Mucosa of gallbladder (tissue), 1 donor: ENCODE measurements around the gene TMEM184C. TPM values are rescaled to one million over a fixed set of nuclear protein-coding genes. Genes with fewer than 3 reads are reported as not detected.

Experiments
- DNase-seq: peaks from one replicate; pipeline ENCODE4 v3.0.0-alpha.2; 2020; ENCODE audit warnings: low spot score
- total RNA-seq: library from RNA; stranded (reverse); gene quantifications from one replicate; pipeline ENCODE4 v1.2.1, GENCODE V29; 2021
- donor health status: DM: no; HTN: no; CAD: no.

TMEM184C gene
- total RNA-seq, 1 donor from 2014 or later: 45.5 TPM

DNA sequence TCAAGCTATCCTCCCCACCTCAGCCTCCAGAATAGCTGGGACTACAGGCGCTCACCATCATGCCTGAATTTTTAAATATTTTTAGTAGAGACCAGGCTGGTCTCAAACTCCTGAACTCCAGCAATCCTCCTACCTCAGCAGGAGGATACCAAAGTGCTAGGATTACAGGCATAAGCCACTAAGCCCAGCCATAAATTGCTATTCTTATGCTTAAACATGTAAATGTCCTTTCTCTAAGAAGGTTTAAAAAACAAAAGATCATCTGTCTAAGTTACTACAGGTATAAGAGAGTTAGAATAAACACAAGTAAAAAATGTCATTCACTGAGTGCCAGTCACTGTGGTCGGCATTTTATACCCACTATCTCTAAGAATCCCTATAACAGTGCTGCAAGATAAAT lies 38.4 kb downstream of the TMEM184C start:
- no peak for DNase-seq

DNA sequence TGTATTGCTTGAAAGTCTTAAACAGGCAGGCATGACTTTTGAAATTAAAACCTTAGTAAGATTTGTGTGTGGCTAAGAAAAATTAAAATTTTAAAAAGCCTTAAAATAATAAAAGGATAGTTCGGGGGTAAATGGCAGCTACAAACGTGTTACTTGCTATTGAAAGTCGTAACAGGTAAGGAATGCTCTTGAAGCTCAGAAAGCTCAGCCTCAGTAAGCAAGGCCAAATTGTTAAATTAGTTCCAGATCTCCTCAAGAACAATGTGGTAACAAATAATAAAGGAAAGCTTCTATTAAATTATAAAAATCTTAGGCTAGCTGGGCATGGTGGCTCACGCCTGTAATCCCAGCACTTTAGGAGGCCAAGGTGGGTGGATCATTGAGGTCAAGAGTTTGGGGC lies 41.3 kb downstream of the TMEM184C start:
- DNase-seq: no peak

DNA sequence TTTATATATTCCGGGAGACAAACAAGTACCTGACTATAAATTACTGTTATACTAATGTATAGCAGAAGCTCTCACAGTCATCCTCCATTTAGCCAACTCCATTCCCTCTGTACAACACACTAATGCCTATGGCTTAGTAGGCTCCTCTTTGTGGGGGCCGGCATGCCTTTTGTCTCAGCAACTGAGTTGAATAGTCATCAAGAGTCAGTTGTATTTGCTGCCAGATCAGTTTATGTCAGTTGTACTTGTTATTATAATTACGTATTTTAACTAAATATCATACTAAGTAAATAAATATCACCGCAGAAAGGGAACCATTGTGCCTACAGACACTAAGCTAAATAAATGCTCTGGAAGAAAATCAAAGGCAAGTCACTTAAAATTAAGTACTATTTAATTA lies 56.9 kb downstream of the TMEM184C start:
- DNase-seq: no peak

DNA sequence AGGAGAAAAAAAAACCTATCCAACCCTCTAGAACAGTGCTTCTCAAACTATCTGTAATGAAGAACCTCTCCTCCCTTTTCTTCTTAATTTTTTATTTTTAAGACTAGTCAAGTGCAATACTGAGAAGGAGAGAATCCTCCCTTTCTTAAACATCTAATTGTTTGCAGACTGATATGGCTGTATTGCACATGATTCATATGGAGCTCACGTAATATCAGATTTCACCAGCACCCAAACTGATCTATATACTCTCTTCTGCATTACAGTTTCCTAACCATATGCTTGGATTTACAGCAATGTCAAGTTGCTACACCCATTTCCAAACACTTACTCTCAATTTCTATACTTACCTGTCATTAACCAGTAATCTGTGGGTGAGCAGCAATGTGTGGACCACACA lies 57.3 kb downstream of the TMEM184C start:
- no peak for DNase-seq

DNA sequence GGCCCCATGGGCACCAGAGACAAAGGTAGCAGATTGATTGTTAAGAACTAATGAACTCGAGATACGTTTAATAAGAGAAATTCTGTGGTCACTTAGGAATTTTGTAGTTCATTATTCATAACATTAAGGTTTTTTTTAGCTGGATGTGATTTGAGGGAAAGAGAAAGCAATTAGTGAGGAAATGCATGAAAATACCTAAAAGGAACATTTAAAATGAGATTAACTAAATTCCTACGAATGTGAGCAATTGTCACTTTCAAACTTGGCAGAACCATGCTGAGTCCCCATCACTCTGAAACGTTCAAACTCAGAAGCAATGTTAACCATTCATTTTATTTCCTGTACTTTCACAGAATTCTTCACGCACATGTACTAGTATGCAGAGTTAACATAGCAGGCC lies 60.9 kb downstream of the TMEM184C start:
- no peak for DNase-seq

DNA sequence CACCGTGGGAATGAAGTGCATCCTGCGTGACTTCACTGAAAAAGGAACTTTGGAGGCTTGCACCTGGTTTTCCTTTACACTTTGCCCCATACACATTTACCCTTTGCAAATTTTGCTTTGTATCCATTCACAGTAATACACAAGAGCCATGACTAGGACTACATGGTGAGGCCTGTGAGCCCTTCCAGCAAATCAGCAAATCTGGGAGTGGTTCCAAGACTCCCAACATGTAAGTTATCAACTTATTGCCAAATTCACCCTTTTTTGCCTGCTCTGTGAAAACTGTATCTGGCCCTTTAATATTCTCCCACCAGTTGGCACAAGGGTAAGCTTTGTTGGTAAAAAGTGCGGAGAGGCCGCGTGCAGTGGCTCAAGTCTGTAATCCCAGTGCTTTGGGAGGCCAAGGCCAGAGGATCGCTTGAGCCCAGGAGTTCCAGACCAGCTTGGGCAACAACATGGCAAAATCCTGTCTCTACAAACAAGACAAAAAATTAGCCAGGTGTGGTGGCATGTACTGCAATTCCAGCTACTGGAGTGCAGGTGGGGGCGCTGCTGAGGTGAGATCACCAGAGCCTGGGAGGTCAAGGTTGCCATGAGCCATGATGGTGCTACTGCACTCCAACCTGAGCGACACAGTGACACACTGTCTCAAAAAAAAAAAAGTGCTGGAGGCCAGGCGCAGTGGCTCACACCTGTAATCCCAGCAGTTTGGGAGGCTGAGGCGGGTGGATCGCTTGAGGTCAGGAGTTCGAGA lies 61.8 kb downstream of the TMEM184C start:
- DNase-seq: no peak

DNA sequence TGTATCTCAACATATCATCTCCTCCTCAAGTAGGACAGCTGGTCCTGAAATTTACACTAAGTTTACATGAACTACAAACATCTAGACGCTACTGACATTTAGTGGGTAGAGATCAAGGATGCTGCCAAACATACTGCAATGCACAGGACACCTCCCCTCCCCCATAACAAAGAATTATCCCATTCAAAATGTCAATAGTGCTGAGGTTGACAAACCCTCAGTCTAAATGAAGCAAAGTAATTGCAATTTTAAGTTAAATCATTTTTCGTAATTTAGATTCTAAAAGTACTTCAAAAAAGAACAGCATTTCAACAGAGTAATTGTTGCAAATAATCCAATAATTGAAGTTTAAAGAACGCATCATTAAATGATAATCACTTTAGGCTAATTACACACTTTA lies 65.6 kb downstream of the TMEM184C start:
- no peak for DNase-seq

DNA sequence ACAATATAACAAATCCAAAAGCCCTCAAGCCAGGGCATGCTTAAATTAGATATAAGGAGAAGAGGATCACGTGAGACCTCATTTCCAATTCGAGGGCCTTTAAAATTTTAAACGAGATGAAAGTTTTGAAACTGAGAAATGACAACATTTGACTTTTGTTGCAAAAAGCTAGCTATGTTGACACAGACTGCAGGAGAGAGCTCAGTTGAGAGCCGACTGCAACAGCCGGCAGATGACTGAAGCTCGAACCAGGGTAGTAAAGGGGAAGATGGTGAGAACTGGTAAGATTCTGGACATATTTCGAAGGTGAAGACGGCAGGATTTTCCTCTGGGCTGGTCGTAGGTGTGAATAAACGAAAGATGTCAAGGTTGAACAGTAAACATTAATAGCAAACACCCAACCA lies 66.0 kb downstream of the TMEM184C start:
- no peak for DNase-seq

DNA sequence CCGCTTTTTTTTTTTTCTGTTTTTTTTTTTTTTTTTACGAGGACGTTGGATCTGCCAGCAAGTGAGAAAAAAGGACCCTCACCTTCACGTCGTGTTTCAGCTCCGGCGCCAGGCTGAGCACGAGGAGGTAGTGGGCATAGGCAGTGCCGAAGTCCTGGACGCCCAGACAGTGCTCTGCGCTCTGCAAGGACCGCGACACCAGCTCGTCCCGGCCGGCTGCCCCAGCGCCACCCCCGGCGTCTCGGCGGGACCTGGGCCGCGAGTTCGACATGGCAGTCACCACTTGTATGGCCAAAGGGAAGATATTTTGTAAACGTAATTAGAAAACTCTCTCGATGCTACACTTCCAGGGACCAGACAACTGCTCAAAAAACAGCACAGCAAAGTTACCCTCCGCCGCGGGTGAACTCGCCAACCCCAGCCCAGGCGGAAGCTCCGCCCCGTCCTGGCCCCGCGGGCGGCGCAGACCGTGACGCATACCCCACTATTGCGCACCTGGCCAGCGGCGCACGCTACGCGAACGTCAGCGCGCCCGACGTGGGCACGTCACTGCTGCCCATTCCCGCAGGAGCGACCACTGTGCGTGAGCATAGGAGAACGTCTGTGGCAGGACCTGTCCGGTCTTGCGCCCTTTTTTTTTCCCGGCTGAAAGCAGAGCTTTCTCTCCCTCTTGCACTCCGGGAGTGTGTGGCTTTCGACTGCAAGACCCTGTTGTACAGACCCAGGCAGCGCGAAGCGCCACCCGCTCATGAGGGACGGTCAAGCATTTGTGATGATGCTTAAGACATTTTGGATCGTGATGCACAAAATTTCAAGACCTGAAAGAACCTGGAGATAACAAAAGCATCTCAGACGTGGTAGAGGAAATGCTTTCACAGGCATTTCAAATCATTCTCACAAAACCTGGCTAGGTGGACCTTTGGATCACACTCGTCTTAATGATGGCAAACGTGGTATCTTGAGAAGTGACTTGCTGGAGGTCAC lies 66.8 kb downstream of the TMEM184C start, which contains the start of gene PRMT9:
Gene PRMT9, minus strand, starts transcription at position 447 of the 984 bp plus-strand sequence. Its CDS starts 176 bp downstream, at position 271.
- peak; percentile 91 for DNase-seq

DNA sequence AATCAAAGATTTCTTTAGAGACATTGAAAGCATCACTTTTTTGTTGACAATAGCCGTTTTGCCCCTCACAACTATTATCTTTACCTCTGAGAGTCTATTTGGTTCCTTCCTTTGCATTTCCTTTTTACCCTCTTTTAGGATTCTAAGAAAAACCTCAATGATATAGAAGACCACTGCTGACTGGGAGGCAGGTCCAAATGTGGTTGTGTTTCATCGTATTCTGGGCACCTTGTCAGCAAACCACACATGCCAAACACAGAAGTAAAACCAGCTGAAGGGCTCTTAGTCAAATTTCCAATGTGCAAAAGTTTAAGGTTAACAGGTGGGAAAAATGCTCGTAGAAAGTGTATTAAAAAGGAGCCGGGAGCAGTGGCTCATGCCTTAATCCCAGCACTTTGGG lies 71.9 kb downstream of the TMEM184C start:
- DNase-seq: no peak

DNA sequence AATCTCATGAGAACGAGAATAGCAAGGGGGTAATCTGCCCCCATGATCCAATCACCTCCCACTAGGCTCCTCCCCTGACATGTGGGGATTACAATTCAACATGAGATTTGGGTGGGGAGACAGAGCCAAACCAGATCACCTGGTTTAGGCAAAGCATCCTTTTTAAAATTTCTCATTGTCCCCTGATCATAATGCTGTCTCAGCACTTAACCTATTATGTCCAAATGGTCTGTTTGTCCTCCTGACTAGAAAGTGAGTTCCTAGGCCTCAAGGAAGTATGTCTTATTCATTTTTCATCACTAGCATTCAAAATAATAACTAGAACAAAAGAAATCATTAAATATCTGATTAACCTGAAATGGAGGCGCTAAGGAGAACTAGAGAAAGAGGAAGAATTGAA lies 74.6 kb downstream of the TMEM184C start:
- DNase-seq: no peak

DNA sequence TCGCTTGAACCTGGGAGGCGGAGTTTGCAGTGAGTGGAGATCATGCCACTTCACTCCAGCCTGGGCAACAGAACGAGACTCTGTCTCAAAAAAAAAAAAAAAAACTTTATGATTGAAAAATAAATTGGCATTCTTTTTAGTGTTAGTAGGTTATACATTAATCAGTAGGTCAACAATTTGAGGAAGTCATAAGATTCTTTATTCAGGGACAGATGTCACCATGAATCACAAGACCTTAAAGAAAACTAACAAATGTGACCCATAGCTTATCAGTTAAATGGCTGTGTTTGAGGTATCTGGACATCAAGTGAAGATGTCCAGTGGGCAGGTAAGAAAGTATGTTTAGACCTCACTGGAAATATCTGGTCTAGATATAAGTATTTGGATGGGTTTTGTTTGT lies 76.0 kb downstream of the TMEM184C start:
- DNase-seq: no peak

DNA sequence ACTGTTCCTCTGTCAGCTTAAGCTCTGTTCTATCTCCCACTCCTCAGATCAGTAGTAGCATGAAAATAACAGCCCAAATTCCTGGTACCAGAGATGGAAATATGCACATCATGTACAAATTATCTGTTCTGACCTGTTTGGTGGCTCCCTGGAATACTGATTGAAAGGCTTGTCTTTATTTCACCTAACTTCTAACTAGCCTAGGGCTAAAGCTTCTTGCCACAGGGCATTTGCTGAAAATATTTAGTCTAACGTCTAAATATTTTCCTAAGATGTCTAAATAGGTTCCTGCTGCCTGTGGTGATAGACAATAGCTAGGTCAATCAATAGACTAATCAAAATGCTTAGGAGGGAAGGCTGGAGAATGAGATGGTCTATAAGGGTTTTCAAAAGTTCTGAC lies 79.7 kb downstream of the TMEM184C start:
- no peak for DNase-seq

DNA sequence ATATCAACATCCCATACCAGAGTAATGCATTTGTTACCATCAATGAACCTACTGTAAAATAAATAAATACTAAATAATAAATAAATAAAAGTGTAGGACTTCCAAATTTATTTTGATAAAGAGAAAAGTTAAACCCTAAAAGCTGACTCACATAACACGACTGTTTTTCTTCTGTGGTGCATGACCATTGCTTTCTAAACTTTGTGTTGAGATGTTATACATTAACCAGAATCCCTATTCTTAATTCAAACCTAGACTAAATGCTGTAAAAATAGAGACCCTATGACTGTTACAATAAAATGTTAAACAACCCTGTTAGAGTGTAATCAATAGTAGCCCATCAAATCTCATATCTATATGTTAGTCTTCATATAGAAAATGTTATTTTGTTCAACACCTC lies 87.6 kb downstream of the TMEM184C start:
- no peak for DNase-seq

DNA sequence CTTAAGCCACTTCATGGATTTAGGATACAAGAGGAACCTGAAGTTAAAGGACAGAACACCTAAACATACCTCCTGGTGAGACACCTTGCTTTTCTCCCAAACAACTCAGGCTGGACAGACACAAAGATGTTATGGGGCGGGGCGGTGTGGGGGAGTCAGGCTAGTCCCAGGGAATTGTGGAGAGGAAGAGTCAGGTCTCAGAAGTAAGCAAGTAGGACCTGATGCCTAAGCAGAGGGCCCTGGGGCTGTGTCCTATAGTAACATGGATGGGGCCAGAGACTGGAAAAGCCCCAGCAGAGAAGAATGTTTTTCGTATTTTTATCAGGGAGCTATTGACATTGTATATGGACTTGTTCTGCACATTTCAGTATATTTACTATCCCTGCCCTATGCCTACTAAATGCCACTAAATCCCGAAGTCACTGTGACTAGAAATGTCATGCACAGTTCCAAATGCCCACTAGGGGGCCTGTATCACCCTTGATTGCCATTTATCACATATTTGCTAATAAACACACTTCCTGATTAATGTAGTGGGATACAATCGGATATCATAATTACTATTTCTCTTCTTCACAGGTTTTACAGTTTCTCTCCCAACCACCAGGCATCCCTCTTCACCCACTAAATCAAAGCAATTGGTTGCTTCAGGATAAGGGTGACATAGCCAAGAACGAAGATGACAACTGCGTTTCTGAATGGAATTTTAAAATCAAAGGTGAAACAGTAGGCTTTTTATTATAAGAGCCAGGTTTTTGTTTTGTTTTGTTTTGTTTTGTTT lies 90.9 kb downstream of the TMEM184C start:
- peak; percentile 55 for DNase-seq

DNA sequence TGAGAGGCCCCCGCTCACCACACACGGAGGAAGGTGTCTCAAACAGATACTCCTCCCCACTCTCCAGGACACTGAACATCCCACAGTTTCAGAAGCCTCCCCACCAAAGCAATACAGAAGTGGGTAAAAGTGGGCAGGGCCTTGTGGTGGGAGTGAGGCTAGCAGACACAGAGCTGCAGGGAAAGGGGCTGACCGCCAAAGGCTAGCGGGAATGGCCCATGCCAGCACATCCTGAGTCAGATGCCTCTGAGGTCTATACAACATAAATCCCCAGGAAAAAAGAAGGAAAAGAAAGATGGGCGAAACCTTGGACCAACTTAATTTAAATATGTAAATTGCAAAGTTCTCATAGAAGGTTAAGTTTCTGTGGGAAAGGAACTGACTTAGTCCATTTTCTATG lies 92.8 kb downstream of the TMEM184C start:
- no peak for DNase-seq

DNA sequence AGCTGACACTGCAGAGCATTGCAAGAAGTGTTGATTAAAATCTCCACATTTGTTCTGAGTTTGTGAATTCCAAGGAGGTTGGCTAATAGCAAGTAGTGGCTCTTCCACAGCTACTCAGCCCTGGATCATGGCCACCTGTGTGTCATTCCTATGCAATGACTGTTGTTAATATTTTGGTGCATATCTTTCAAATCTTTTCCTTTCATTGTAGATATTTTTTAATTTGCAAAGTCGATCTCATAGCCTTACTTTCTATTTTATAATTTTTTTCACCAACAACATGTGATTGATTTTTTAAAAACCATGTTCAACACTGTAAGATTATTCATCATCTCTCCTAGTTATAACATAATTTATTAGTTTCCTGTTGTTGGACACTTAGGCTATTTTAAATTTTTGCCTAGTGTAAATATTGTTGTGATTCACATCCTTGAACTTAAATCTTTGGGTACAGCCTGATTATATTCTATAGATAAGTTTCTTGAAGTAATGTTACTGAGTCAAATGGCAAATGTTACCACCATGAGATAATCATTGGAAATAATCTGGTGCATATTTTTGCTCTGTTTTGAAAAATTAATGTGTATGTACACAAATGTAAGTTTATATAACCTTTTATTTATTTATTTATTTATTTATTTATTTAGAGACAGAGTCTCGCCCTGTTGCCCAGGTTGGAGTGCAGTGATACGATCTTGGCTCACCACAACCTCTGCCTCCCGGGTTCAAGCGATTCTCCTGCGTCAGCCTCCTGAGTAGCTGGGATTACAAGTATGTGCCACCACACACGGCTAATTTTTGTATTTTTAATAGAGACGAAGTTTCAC lies 97.6 kb downstream of the TMEM184C start:
- DNase-seq: no peak

DNA sequence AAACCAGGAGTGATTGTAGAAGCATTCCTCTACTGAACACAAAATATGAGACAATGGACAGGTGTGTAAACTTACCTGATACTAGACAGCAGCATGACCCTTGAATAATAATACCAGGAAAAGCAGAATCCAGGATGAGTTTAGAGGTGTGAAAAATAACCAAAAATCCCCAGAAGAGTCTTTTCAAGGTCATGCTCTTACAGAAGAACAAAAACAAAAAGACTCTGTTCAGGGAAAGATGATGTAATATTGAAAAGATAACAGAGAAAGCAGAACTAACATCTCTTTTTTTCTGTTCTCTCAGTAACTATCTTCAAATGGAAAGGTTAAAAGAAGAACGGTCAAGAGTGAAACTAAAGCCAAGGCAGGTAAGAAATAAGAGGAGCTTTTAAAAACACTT lies 100.7 kb downstream of the TMEM184C start:
- DNase-seq: no peak
